HUES48 (cell line): ENCODE measurements around the gene AK5.

Experiments used
- H3K27ac ChIP-seq: one replicate; pipeline ENCODE4 v1.7.0; 2013; ENCODE audit warnings: low read depth, low read length, inconsistent platforms
- H3K27me3 ChIP-seq: 2 replicates; pipeline ENCODE4 v1.6.1; 2013; ENCODE audit warnings: mild to moderate bottlenecking, low read length; ENCODE audit not compliant: control insufficient read depth, insufficient read depth
- H3K36me3 ChIP-seq: 2 replicates; pipeline ENCODE4 v1.6.1; 2013; ENCODE audit warnings: low read length; ENCODE audit not compliant: control insufficient read depth, insufficient read depth
- H3K4me1 ChIP-seq: 2 replicates; pipeline ENCODE4 v1.6.1; 2013; ENCODE audit warnings: mild to moderate bottlenecking, low read length; ENCODE audit not compliant: control insufficient read depth, insufficient read depth
- H3K4me3 ChIP-seq: 2 replicates; pipeline ENCODE4 v1.5.1; 2013; ENCODE audit warnings: mild to moderate bottlenecking, low read depth, low read length
- H3K9ac ChIP-seq: 2 replicates; pipeline ENCODE4 v1.6.1; 2013; ENCODE audit warnings: mild to moderate bottlenecking, low read depth, low read length, moderate library complexity
- H3K9me3 ChIP-seq: 2 replicates; pipeline ENCODE4 v1.6.1; 2013; ENCODE audit warnings: low read length; ENCODE audit not compliant: control insufficient read depth, insufficient read depth

Gene AK5

DNA sequence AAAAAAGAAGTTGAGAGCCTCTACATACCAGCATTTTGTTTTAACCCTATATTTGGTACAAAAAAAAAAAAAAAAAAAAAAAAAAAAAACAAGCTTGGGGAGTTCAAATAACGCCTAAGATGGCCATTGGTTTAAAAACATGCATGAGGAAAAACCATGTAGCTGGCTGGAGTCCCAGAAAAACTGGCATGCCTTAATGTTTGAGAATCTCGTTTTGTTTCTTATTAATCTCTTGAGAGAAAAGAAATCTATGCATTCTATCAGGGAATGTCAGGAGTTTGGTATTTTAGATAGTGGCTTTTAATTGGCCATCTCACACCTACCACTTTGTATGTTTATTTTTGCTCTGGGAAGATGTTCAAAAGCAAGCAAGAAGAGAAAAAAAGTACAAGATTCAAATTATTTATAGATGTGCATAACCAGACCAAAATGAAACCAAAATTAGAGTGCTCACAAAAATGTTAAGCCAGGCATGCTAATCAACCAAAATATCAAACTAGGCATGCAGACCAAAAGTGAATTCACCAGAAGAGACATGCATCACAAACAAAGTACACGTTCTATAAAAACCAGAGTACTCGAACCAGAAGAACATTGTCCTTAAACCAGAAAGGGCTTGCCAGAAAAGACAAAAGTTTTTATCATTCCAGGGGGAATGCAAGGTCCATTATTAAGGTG lies 156.6 kb downstream of the AK5 start:
- H3K9me3 ChIP-seq, result no peaks in the 10 kb centered on the region
- H3K4me1 ChIP-seq, result peaks cover 4% of the 10 kb centered on the region; the same call in 1 of the 2 replicates
- H3K9ac ChIP-seq, result no peak overlapping the region
- no peaks in the 10 kb centered on the region for H3K36me3 ChIP-seq
- no peak overlapping the region for H3K27ac ChIP-seq
- no peaks in the 10 kb centered on the region for H3K27me3 ChIP-seq
- H3K4me3 ChIP-seq, result no peak overlapping the region

DNA sequence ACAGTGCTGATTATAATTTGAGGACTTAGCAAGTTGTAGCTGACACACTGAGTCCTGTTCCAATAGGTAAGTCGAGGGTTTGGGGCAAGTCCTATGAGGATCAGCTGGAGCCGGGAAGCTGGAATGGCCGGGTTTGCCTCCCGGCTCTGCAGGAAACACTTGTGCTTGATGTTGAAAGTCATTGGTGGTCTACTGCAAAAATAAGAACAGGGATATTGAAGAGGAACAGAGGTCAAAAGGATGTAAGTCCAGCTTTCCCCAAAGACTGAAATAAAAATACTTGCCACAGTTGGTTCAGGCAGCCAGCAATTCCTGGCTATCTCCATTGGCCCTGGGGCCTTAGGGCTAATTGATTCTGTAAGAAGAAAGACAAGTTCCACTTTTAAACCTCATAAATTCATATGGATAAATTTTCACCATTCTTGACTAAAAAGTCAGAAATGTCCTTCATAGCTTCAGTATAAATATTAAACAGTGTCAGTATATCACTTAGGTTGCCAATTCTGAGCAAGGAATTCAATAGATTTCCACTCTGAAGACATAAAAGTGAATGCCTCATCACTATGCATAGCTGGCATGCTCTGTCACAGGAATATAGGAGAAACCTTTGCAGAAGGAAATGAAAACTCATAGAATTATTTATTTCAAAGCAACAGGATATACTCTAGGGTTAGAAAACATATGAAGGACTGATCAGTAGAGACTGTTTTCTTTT lies 165.2 kb downstream of the AK5 start:
- H3K27me3 ChIP-seq, result no peaks in the 10 kb centered on the region
- H3K4me1 ChIP-seq, result no peaks in the 10 kb centered on the region
- H3K4me3 ChIP-seq, result no peak overlapping the region
- H3K9ac ChIP-seq, result no peak overlapping the region
- H3K27ac ChIP-seq, result no peak overlapping the region
- H3K36me3 ChIP-seq, result no peaks in the 10 kb centered on the region
- H3K9me3 ChIP-seq, result no peaks in the 10 kb centered on the region; the same call in 1 of the 2 replicates

GRCh38 chr1:77447669-77448068 lies 165.8 kb downstream of the AK5 start:
- Histone ChIP-seq H3K27me3 (no peaks in the 10 kb centered on the region), H3K27ac (no peak overlapping the region), H3K9ac (no peak overlapping the region), H3K9me3 (no peaks in the 10 kb centered on the region; the same call in 1 of the 2 replicates), H3K36me3 (no peaks in the 10 kb centered on the region), H3K4me3 (no peak overlapping the region), H3K4me1 (no peaks in the 10 kb centered on the region)

DNA sequence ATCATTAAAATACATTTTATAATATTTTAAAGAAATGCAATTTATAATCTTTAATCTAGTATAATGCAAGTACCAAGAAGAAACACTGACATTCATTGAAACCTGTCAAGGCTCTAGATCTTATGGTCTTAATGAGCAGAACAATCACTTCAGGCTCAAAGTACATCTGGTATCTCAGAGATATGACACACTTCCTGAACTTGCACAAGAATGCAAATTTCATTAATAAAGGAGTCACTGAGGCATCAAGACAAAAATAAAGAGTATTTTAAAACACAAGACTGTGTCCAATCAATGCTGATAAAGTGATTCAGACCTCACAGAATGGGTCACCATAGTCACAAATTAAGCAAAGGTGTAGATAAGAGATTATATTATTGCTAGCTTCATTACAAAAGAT lies 178.1 kb downstream of the AK5 start:
- no peaks in the 10 kb centered on the region for H3K9me3 ChIP-seq
- H3K27ac ChIP-seq, result no peak overlapping the region
- H3K4me1 ChIP-seq, result peaks cover 5% of the 10 kb centered on the region; the same call in 1 of the 2 replicates
- H3K27me3 ChIP-seq, result no peaks in the 10 kb centered on the region
- no peak overlapping the region for H3K9ac ChIP-seq
- H3K4me3 ChIP-seq, result no peak overlapping the region
- H3K36me3 ChIP-seq, result no peaks in the 10 kb centered on the region

DNA sequence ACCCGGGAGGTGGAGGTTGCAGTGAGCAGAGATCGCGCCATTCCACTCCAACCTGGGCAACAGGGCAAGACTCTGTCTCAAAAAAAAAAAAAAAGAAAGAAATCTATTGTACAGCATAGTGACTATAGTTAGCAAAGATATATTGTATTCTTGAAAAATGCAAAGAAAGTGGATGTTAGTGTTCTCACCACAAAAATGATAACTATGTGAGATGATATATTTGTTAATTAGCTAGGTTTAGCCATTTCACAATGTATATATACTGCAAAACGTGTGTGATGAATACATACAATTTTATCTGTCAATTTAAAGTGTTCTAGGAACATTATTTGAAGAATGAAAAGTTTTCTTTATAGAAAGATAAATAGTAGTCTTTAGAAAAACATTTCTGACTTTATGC lies 179.9 kb downstream of the AK5 start:
- Histone ChIP-seq H3K27ac (no peak overlapping the region), H3K4me3 (no peak overlapping the region), H3K4me1 (peaks cover 5% of the 10 kb centered on the region; the same call in 1 of the 2 replicates), H3K9me3 (no peaks in the 10 kb centered on the region), H3K9ac (no peak overlapping the region), H3K36me3 (no peaks in the 10 kb centered on the region), H3K27me3 (no peaks in the 10 kb centered on the region)

DNA sequence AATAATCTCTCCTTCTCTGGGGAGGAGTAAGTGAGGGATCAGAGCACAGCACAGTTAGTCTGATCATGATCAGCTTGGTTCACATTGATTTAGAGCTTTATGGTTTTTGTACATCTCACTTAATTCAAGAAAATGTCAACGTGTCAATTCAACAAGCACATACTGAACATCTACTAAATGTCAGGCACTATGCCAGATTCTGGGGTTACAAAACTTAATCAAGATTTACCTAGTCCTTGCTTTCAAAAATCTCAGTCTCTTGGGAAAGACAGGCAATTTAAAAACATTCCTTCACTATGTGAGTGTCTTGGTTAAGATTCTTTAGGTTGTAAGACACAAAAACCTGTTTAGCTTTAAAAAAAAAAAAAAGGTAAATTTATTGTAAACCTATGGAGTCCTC lies 181.4 kb downstream of the AK5 start:
- Histone ChIP-seq H3K36me3 (no peaks in the 10 kb centered on the region), H3K27me3 (no peaks in the 10 kb centered on the region), H3K4me3 (no peak overlapping the region), H3K4me1 (peaks cover 3% of the 10 kb centered on the region; the same call in 1 of the 2 replicates), H3K9me3 (no peaks in the 10 kb centered on the region), H3K27ac (no peak overlapping the region), H3K9ac (no peak overlapping the region)

GRCh38 chr1:77465139-77465538 lies 183.3 kb downstream of the AK5 start:
- Histone ChIP-seq H3K4me3 (no peak overlapping the region), H3K27me3 (no peaks in the 10 kb centered on the region), H3K27ac (no peak overlapping the region)

DNA sequence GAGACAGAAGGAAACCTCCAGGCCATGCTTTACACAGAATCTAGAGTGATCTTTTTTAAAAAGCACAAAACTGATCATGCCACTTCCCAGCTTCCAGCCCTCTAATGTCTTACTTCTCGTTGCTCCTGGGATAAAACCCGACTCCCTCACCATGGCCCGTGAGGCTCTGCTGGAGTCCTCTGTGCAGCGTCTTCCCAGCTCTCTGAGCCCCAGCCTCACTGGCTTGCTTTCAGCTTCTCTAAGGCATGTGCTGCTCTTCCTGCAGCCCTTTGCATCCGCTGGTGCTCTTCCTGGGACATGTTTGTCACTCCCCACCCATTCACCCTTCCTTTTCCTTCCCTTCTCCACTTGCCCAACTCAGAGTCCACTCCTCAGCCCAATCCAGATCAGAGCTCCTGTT lies 184.1 kb downstream of the AK5 start:
- H3K36me3 ChIP-seq, result no peaks in the 10 kb centered on the region
- H3K4me3 ChIP-seq, result no peak overlapping the region
- H3K27me3 ChIP-seq, result no peaks in the 10 kb centered on the region
- no peaks in the 10 kb centered on the region for H3K9me3 ChIP-seq
- H3K4me1 ChIP-seq, result no peaks in the 10 kb centered on the region
- no peak overlapping the region for H3K9ac ChIP-seq
- no peak overlapping the region for H3K27ac ChIP-seq

More at GRCh38 chr1:77465139-77465538, 183.3 kb downstream of the AK5 start:
- H3K9ac ChIP-seq, result no peak overlapping the region
- no peaks in the 10 kb centered on the region for H3K4me1 ChIP-seq
- no peaks in the 10 kb centered on the region for H3K36me3 ChIP-seq
- H3K9me3 ChIP-seq, result no peaks in the 10 kb centered on the region

DNA sequence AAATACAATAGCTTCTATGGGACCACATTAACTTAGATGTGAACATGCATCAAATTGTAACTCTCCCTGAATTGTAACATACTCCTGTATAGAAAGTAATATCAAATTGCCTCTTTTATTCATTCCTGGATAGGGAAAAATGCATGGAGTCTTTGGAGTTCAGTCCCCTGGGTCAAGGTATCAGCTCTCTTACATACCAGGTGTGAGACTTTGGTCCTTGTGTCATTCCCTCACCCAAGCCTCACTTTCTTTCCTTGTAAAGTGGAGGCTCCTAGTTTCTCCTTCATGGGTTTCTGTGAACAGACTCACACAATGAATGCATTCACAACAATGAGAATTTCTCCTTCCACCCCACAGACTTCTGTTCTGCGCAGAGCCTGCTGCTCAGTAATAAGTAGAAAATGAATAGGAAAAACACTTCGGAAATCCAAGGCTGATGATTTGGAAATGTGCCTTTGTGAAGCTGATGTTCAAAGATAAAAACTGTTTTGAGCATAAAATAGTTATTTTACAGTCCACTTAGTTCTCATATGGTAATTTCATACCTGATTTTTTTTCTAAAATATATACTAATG lies 185.3 kb downstream of the AK5 start:
- no peaks in the 10 kb centered on the region for H3K27me3 ChIP-seq
- H3K9ac ChIP-seq, result no peak overlapping the region
- H3K9me3 ChIP-seq, result no peaks in the 10 kb centered on the region

GRCh38 chr1:77467741-77468140 lies 185.9 kb downstream of the AK5 start:
- Histone ChIP-seq H3K9me3 (no peaks in the 10 kb centered on the region), H3K4me3 (no peak overlapping the region), H3K9ac (no peak overlapping the region), H3K27me3 (no peaks in the 10 kb centered on the region), H3K4me1 (no peaks in the 10 kb centered on the region), H3K27ac (no peak overlapping the region), H3K36me3 (no peaks in the 10 kb centered on the region)

More for the DNA sequence above, 185.3 kb downstream of the AK5 start:
- Histone ChIP-seq H3K4me1 (no peaks in the 10 kb centered on the region), H3K27ac (no peak overlapping the region), H3K4me3 (no peak overlapping the region), H3K36me3 (no peaks in the 10 kb centered on the region)
